B cell (primary cell): ENCODE results near the gene SLF2. TPM values are rescaled to one million over a fixed set of nuclear protein-coding genes. Genes with fewer than 3 reads are reported as not detected.

ENCODE experiments used
- ATAC-seq: fragments of 200-7000 bp; cut with Tn5 transposase; one replicate; pipeline ENCODE4 v1.10.0; 2021; ENCODE audit warnings: low read depth, mild to moderate bottlenecking, moderate number of reproducible peaks, moderate library complexity
- CTCF ChIA-PET: fragments of 350-600 bp; sonication (Branson Sonifier 250); formaldehyde crosslinking; loops from one replicate; lab custom pipeline; 2021; ENCODE audit warnings: antibody characterized with exemption, inconsistent platforms; lab: Charles Lee
- POLR2A ChIA-PET: fragments of 350-600 bp; sonication (Branson Sonifier 250); formaldehyde crosslinking; loops from one replicate; lab custom pipeline; 2021; ENCODE audit warnings: antibody characterized with exemption; lab: Charles Lee
- DNase-seq: peaks from one replicate; pipeline ENCODE4 v3.0.0; 2013
- H2AFZ ChIP-seq: 2 replicates; pipeline ENCODE4 v1.6.1; 2012; ENCODE audit warnings: mild to moderate bottlenecking, low read depth, low read length; ENCODE audit not compliant: insufficient read depth, poor library complexity, severe bottlenecking
- H3K27ac ChIP-seq, 2 donors: 1 replicate in 1 of 2; 2 replicates in 1 of 2; pipeline ENCODE4 v1.5.1; 2012 to 2013; ENCODE audit warnings: low read length in 2 of 2, mild to moderate bottlenecking in 2 of 2, moderate library complexity in 1 of 2
- H3K27me3 ChIP-seq, 4 experiments: fragments of 200-600 bp in 1 of 4; sonication (generic) in 1 of 4; replicated peaks in 1 of 4; 1 replicate in 2 of 4; 2 replicates in 2 of 4; pipeline versions ENCODE4 v1.6.1 to v1.7.0; 2013 to 2016; ENCODE audit warnings: low read length in 3 of 4, mild to moderate bottlenecking in 2 of 4, mixed read lengths in 1 of 4, moderate library complexity in 1 of 4; ENCODE audit not compliant: insufficient read depth in 4 of 4, control insufficient read depth in 3 of 4; ENCODE audit errors: control extremely low read depth in 1 of 4
- H3K36me3 ChIP-seq, 2 experiments: replicated peaks in 1 of 2; 1 replicate in 1 of 2; 2 replicates in 1 of 2; pipeline versions ENCODE4 v1.6.1 to v1.7.1; 2013; ENCODE audit warnings: low read length in 1 of 2; ENCODE audit not compliant: insufficient read depth in 2 of 2, control insufficient read depth in 1 of 2; ENCODE audit errors: control extremely low read depth in 1 of 2, extremely low read depth in 1 of 2
- H3K4me1 ChIP-seq, 2 donors: fragments of 200-600 bp in 1 of 2; sonication (generic) in 1 of 2; 1 replicate in 1 of 2; 2 replicates in 1 of 2; pipeline versions ENCODE4 v1.5.1 to v1.6.1; 2013 to 2017; ENCODE audit warnings: low read length in 2 of 2; ENCODE audit not compliant: control insufficient read depth in 2 of 2, insufficient read depth in 2 of 2
- H3K4me2 ChIP-seq: replicated peaks from 2 replicates; pipeline ENCODE3; 2012; ENCODE audit warnings: mild to moderate bottlenecking, low read depth, low read length; ENCODE audit not compliant: poor library complexity, severe bottlenecking
- H3K4me3 ChIP-seq, 5 experiments: fragments of 200-600 bp in 1 of 5; sonication (generic) in 1 of 5; 1 replicate in 3 of 5; 2 replicates in 2 of 5; pipeline versions ENCODE4 v1.5.1 to v1.7.0; 2011 to 2016; ENCODE audit warnings: low read length in 4 of 5, mild to moderate bottlenecking in 4 of 5, low read depth in 2 of 5, control low read depth in 1 of 5, moderate library complexity in 1 of 5; ENCODE audit not compliant: insufficient read depth in 1 of 5; ENCODE audit errors: control extremely low read depth in 1 of 5, extremely low read depth in 1 of 5
- H3K79me2 ChIP-seq: fragments of 200-600 bp; sonication (generic); one replicate; pipeline ENCODE4 v1.6.0; 2016; ENCODE audit warnings: low read length; ENCODE audit not compliant: control insufficient read depth, insufficient read depth
- H3K9ac ChIP-seq: fragments of 200-600 bp; sonication (generic); 2 replicates; pipeline ENCODE4 v1.6.1; 2017; ENCODE audit warnings: mild to moderate bottlenecking, low read length, moderate library complexity
- H3K9me3 ChIP-seq, 3 donors: one replicate each; pipeline versions ENCODE4 v1.6.1 to v1.7.1; 2013; ENCODE audit warnings: low read length in 2 of 3; ENCODE audit not compliant: control insufficient read depth in 2 of 3, insufficient read depth in 1 of 3; ENCODE audit errors: control extremely low read depth in 1 of 3
- H4K20me1 ChIP-seq: 2 replicates; pipeline ENCODE4 v1.6.0; 2012; ENCODE audit warnings: mild to moderate bottlenecking, low read length; ENCODE audit not compliant: insufficient read depth, control insufficient read depth, poor library complexity, severe bottlenecking
- H3K27ac Mint-ChIP-seq: one replicate; pipeline ENCODE4 v1.8.0; 2021; ENCODE audit warnings: mixed read lengths
- H3K27me3 Mint-ChIP-seq: one replicate; pipeline ENCODE4 v1.8.0; 2021; ENCODE audit warnings: mixed read lengths
- H3K4me1 Mint-ChIP-seq: one replicate; pipeline ENCODE4 v1.8.0; 2021; ENCODE audit warnings: mixed read lengths
- H3K4me3 Mint-ChIP-seq: one replicate; pipeline ENCODE4 v1.8.0; 2021; ENCODE audit warnings: mixed read lengths
- H3K9me3 Mint-ChIP-seq: one replicate; pipeline ENCODE4 v1.8.0; 2022; ENCODE audit warnings: mixed read lengths; ENCODE audit not compliant: insufficient read depth
- EZH2 ChIP-seq: IDR thresholded peaks from 2 replicates; pipeline ENCODE4 v1.6.1; 2012; ENCODE audit warnings: borderline replicate concordance, low read depth, mild to moderate bottlenecking, moderate library complexity, low read length; ENCODE audit not compliant: insufficient read depth, poor library complexity, severe bottlenecking
- WGBS: methylation state at CpG from one replicate; pipeline ENCODE4 v1.1.5; 2013; ENCODE audit warnings: missing lambda C conversion rate; ENCODE audit not compliant: insufficient coverage; 5-methylcytosine and 5-hydroxymethylcytosine counted together
- intact Hi-C: fragments of 100-400 bp; cut with micrococcal nuclease; formaldehyde crosslinking; loops from one replicate; pipeline ENCODE4 v1.10.0; 2022
- polyA plus RNA-seq: library from polyadenylated mRNA; depleted of rRNA; stranded (reverse); fragments of >200 nt; gene quantifications from 2 replicates; pipeline ENCODE4 v1.2.3, GENCODE V29; 2012
- total RNA-seq, 2 donors: library from RNA; stranded (reverse); fragments of 120-200 nt in 1 of 2; gene quantifications; 1 replicate in 1 of 2; 2 replicates in 1 of 2; pipeline versions ENCODE4 v1.2.3 to v1.2.4, GENCODE V29; 2013 to 2022
- TF ChIP-seq, protein P1 (sequence below): fragments of 200-600 bp; IDR thresholded peaks from one replicate; pipeline ENCODE4 v1.8.0; 2022; ENCODE audit warnings: antibody characterized with exemption, mild to moderate bottlenecking

SLF2 gene
- total and polyA plus RNA-seq, 2 donors (not counting 1 experiment from before 2014, with no cell fraction given): 11.8 to 65.6 TPM

- no peaks in the 10 kb centered on the region for H3K36me3 ChIP-seq
- WGBS: 13% methylated on average over 5 of the region's 5 CpGs
- no peak overlapping the region for H3K4me3 ChIP-seq
- H3K4me3 Mint-ChIP-seq: no peak overlapping the region
- no peak overlapping the region for H3K4me2 ChIP-seq
- TF ChIP-seq, protein P1, sequence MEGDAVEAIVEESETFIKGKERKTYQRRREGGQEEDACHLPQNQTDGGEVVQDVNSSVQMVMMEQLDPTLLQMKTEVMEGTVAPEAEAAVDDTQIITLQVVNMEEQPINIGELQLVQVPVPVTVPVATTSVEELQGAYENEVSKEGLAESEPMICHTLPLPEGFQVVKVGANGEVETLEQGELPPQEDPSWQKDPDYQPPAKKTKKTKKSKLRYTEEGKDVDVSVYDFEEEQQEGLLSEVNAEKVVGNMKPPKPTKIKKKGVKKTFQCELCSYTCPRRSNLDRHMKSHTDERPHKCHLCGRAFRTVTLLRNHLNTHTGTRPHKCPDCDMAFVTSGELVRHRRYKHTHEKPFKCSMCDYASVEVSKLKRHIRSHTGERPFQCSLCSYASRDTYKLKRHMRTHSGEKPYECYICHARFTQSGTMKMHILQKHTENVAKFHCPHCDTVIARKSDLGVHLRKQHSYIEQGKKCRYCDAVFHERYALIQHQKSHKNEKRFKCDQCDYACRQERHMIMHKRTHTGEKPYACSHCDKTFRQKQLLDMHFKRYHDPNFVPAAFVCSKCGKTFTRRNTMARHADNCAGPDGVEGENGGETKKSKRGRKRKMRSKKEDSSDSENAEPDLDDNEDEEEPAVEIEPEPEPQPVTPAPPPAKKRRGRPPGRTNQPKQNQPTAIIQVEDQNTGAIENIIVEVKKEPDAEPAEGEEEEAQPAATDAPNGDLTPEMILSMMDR: peak; percentile 45
- TF ChIP-seq EZH2: no peak
- H3K9ac ChIP-seq: no peak overlapping the region
- H3K4me1 ChIP-seq: no peaks in the 10 kb centered on the region
- DNase-seq (peak; percentile 55), ATAC-seq (peak; percentile 51)
- H4K20me1 ChIP-seq: no peaks in the 10 kb centered on the region
- peaks cover 0 to 11% (median 3%) of the 10 kb centered on the region in 4 experiments for H3K27me3 ChIP-seq
- H3K27ac ChIP-seq: no peak overlapping the region
- H3K4me1 Mint-ChIP-seq: no peaks in the 10 kb centered on the region
- H3K79me2 ChIP-seq: no peaks in the 10 kb centered on the region
- no peaks in the 10 kb centered on the region for H3K9me3 Mint-ChIP-seq
- H3K9me3 ChIP-seq: no peaks in the 10 kb centered on the region
- ChIA-PET POLR2A (no interaction called here), CTCF (interaction anchor here (0.8 to 1.6 kb wide), 8 partner anchors 10 to 1033 kb away, joined by 3 to 9 read pairs (median 4); no protein-coding TSS in a partner anchor)
- peaks cover 29% of the 10 kb centered on the region for H3K27me3 Mint-ChIP-seq
- no peak overlapping the region for H2AFZ ChIP-seq
- intact Hi-C loops: loop anchor here (1.0 to 10.0 kb wide), 2 partner anchors 207 to 444 kb away; no protein-coding TSS in a partner anchor
- no peak overlapping the region for H3K27ac Mint-ChIP-seq
Observed at GRCh38 chr10:100878291-100878910, 34.4 kb upstream of the SLF2 start.

DNA sequence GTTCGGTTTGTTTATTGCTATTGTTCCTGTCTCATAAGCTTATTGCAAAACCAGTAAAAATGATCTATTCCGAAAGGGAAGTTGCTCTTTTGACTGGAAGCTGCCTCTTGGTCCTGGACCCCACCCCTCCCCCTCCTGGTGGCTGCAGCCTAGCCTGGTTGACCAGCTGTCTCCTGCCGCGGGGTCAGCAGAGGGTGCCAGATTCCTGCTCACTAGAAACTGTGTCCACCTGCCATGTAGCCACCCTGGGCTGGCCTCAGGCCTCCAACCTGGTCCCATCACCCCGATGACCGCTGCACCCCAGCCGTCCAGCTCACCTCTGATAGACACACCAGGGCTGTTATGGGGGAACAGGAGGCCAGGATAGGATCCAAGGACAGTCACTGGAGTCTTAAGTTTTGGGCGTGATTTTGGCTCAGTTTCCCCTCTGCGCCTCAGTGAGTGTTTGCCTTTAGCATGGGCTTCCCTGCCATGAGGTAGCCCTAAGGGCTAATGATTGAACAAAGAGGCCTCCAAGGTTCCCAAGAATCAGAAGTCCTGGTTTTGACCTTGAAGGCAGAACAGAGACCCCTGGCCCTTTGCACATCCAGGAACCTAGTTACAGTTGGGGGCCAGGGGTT, 32.9 kb upstream of the SLF2 start:
- Histone ChIP-seq H3K27ac (no peak overlapping the region), H3K36me3 (no peaks in the 10 kb centered on the region), H3K79me2 (no peaks in the 10 kb centered on the region), H3K9me3 (no peaks in the 10 kb centered on the region), H2AFZ (no peak overlapping the region), H3K4me2 (no peak overlapping the region), H3K4me3 (no peak overlapping the region), H4K20me1 (no peaks in the 10 kb centered on the region), H3K27me3 (peaks cover 0 to 8% (median 3%) of the 10 kb centered on the region in 4 experiments), H3K9ac (no peak overlapping the region), H3K4me1 (no peaks in the 10 kb centered on the region)
- H3K4me3 Mint-ChIP-seq: no peak overlapping the region
- ATAC-seq: no peak
- TF ChIP-seq, protein P1: no peak
- no peak for TF ChIP-seq EZH2
- ChIA-PET POLR2A (no interaction called here), CTCF (interaction anchor here (0.6 kb wide), 1 partner anchor 316 kb away, joined by 3 read pairs; no protein-coding TSS in a partner anchor)
- intact Hi-C loops: loop anchor here (10.0 kb wide), 1 partner anchor 445 kb away; no protein-coding TSS in a partner anchor
- H3K27ac Mint-ChIP-seq: no peak overlapping the region
- WGBS: 72% methylated on average over 8 of the region's 9 CpGs
- H3K27me3 Mint-ChIP-seq: peaks cover 22% of the 10 kb centered on the region
- H3K4me1 Mint-ChIP-seq: no peaks in the 10 kb centered on the region
- no peaks in the 10 kb centered on the region for H3K9me3 Mint-ChIP-seq
- DNase-seq: no peak
